SK-N-SH (cell line): ENCODE results near the gene RAD51B. TPM values are rescaled to one million over a fixed set of nuclear protein-coding genes. Genes with fewer than 3 reads are reported as not detected.

Experiments used
- CTCF ChIA-PET: fragments of 300-600, 350-600 bp; formaldehyde crosslinking; extraction: SDS; loops from one replicate; lab custom pipeline; 2021; lab: Yijun Ruan, JAX
- POLR2A ChIA-PET: fragments of 350-600 bp; sonication (Branson Sonifier 250); formaldehyde crosslinking; extraction: SDS; loops from one replicate; lab custom pipeline; 2020; ENCODE audit warnings: antibody characterized with exemption, inconsistent platforms; lab: Yijun Ruan, JAX
- DNase-seq: peaks from one replicate; pipeline ENCODE4 v3.0.0; 2012
- H2AFZ ChIP-seq: fragments of 200-600 bp; sonication (generic); 2 replicates; pipeline ENCODE4 v1.8.1; 2016; ENCODE audit warnings: antibody characterized with exemption, mild to moderate bottlenecking, low read depth
- H3F3A ChIP-seq: fragments of 200-600 bp; sonication (generic); replicated peaks from 2 replicates; pipeline ENCODE3; 2016; ENCODE audit warnings: antibody characterized with exemption, mild to moderate bottlenecking; ENCODE audit not compliant: insufficient read depth
- H3K27ac ChIP-seq, 2 experiments: fragments of 200-500 bp in 1 of 2; fragments of 200-600 bp in 1 of 2; sonication (Bioruptor generic) in 1 of 2; sonication (generic), shearing (Covaris generic) in 1 of 2; 2 replicates each; pipeline versions ENCODE4 v1.5.1 to v1.6.1; 2014 to 2016; ENCODE audit warnings: low read depth in 2 of 2, inconsistent platforms in 1 of 2, low read length in 1 of 2, mild to moderate bottlenecking in 1 of 2, mixed read lengths in 1 of 2
- H3K27me3 ChIP-seq: fragments of 200-600 bp; sonication (generic), shearing (Covaris generic); 2 replicates; pipeline ENCODE4 v1.6.1; 2016; ENCODE audit warnings: mixed run types; ENCODE audit not compliant: insufficient read depth
- H3K36me3 ChIP-seq, 2 experiments: fragments of 200-500 bp in 1 of 2; fragments of 200-600 bp in 1 of 2; sonication (Bioruptor generic) in 1 of 2; sonication (generic) in 1 of 2; replicated peaks in 1 of 2; 2 replicates each; pipeline versions ENCODE3 to v1.5.1; 2014 to 2016; ENCODE audit warnings: low read length in 1 of 2, mild to moderate bottlenecking in 1 of 2; ENCODE audit not compliant: insufficient read depth in 2 of 2, control insufficient read depth in 1 of 2
- H3K4me1 ChIP-seq, 2 experiments: fragments of 200-500 bp in 1 of 2; fragments of 200-600 bp in 1 of 2; sonication (Bioruptor generic) in 1 of 2; sonication (generic), shearing (Covaris generic) in 1 of 2; 2 replicates each; pipeline versions ENCODE4 v1.5.1 to v1.6.1; 2014 to 2016; ENCODE audit warnings: low read depth in 1 of 2, low read length in 1 of 2, mixed run types in 1 of 2; ENCODE audit not compliant: insufficient read depth in 2 of 2, control insufficient read depth in 1 of 2
- H3K4me2 ChIP-seq: fragments of 200-600 bp; sonication (generic), shearing (Covaris generic); 2 replicates; pipeline ENCODE4 v1.6.1; 2017; ENCODE audit warnings: mixed run types
- H3K4me3 ChIP-seq, 2 experiments: fragments of 200-500 bp in 1 of 2; fragments of 200-600 bp in 1 of 2; sonication (Bioruptor generic) in 1 of 2; sonication (generic), shearing (Covaris generic) in 1 of 2; 2 replicates each; pipeline versions ENCODE4 v1.5.1 to v1.8.1; 2014 to 2016; ENCODE audit warnings: low read depth in 2 of 2, inconsistent platforms in 1 of 2, low read length in 1 of 2, mild to moderate bottlenecking in 1 of 2, mixed read lengths in 1 of 2, moderate library complexity in 1 of 2
- H3K79me2 ChIP-seq: fragments of 200-600 bp; sonication (generic); 2 replicates; pipeline ENCODE4 v1.8.1; 2017; ENCODE audit warnings: mild to moderate bottlenecking; ENCODE audit not compliant: insufficient read depth
- H3K9ac ChIP-seq: fragments of 200-600 bp; sonication (generic); 2 replicates; pipeline ENCODE4 v1.6.1; 2017; ENCODE audit warnings: mixed run types
- H3K9me2 ChIP-seq: fragments of 200-600 bp; sonication (generic); 2 replicates; pipeline ENCODE4 v1.6.1; 2017; ENCODE audit warnings: mixed run types
- H3K9me3 ChIP-seq: fragments of 200-600 bp; sonication (generic); 2 replicates; pipeline ENCODE4 v1.6.1; 2017; ENCODE audit warnings: mixed run types, mild to moderate bottlenecking, moderate library complexity
- H4K20me1 ChIP-seq: fragments of 200-600 bp; sonication (generic); 2 replicates; pipeline ENCODE4 v1.6.1; 2017; ENCODE audit warnings: mild to moderate bottlenecking, mixed run types; ENCODE audit not compliant: insufficient read depth
- CHD2 ChIP-seq: fragments of 150-350 bp; IDR thresholded peaks from 2 replicates; pipeline ENCODE4 v1.6.1; 2018; ENCODE audit warnings: low read length; ENCODE audit not compliant: partially characterized antibody
- ELF1 ChIP-seq: IDR thresholded peaks from 2 replicates; pipeline ENCODE4 v1.4.0; 2012
- FOXJ3 ChIP-seq: sonication (generic); formaldehyde crosslinking; IDR thresholded peaks from 2 replicates; pipeline ENCODE4 v1.5.1; 2020; ENCODE audit warnings: mild to moderate bottlenecking, missing genetic modification reagents
- GATA2 ChIP-seq: sonication (generic); formaldehyde crosslinking; IDR thresholded peaks from 2 replicates; pipeline ENCODE4 v1.5.0; 2020; ENCODE audit warnings: mild to moderate bottlenecking, missing genetic modification reagents
- MEF2A ChIP-seq: IDR thresholded peaks from 2 replicates; pipeline ENCODE4 v1.4.0; 2012; ENCODE audit warnings: low read depth, borderline replicate concordance
- MXI1 ChIP-seq: IDR thresholded peaks from 2 replicates; pipeline ENCODE4 v1.6.1; 2012; ENCODE audit warnings: mild to moderate bottlenecking, low read depth, low read length, improper control_type of control experiment
- NFIC ChIP-seq: IDR thresholded peaks from 2 replicates; pipeline ENCODE4 v1.4.0; 2012; ENCODE audit warnings: borderline replicate concordance
- POLR2AphosphoS5 ChIP-seq: IDR thresholded peaks from 2 replicates; pipeline ENCODE4 v1.6.1; 2012; ENCODE audit warnings: low read depth, low read length
- RAD21 ChIP-seq: IDR thresholded peaks from 2 replicates; pipeline ENCODE4 v1.6.1; 2012; ENCODE audit warnings: mild to moderate bottlenecking, low read length
- RXRA ChIP-seq: IDR thresholded peaks from 2 replicates; pipeline ENCODE4 v1.4.0; 2012; ENCODE audit warnings: low read depth, mild to moderate bottlenecking, borderline replicate concordance
- TCF12 ChIP-seq: IDR thresholded peaks from 2 replicates; pipeline ENCODE4 v1.4.0; 2012
- WGBS: methylation state at CpG from one replicate; pipeline ENCODE4 v1.1.6; 2017; ENCODE audit warnings: low lambda C conversion rate; 5-methylcytosine and 5-hydroxymethylcytosine counted together
- polyA plus RNA-seq, 3 experiments: library from polyadenylated mRNA; depleted of rRNA; stranded (reverse); fragments of >200 nt; gene quantifications; 2 replicates each; pipeline ENCODE4 v1.2.3, GENCODE V29; 2012
- TF ChIP-seq, protein P1 (sequence below): IDR thresholded peaks from 2 replicates; pipeline ENCODE4 v1.4.0; 2012; ENCODE audit warnings: low read depth, borderline replicate concordance
- TF ChIP-seq, protein P2 (sequence below): IDR thresholded peaks from 2 replicates; pipeline ENCODE4; 2012
- TF ChIP-seq, protein P3 (sequence below): IDR thresholded peaks from 2 replicates; pipeline ENCODE4 v1.6.1; 2012; ENCODE audit warnings: mild to moderate bottlenecking, low read depth, low read length, moderate library complexity
- TF ChIP-seq, protein P4 (sequence below): fragments of 150-350 bp; IDR thresholded peaks from 2 replicates; pipeline ENCODE4 v1.6.1; 2016; ENCODE audit warnings: mild to moderate bottlenecking, low read depth, low read length

RAD51B gene
- polyA plus RNA-seq, 1 of the 3 experiments (the other 2 are of a cell fraction) = 6.0 TPM

DNA sequence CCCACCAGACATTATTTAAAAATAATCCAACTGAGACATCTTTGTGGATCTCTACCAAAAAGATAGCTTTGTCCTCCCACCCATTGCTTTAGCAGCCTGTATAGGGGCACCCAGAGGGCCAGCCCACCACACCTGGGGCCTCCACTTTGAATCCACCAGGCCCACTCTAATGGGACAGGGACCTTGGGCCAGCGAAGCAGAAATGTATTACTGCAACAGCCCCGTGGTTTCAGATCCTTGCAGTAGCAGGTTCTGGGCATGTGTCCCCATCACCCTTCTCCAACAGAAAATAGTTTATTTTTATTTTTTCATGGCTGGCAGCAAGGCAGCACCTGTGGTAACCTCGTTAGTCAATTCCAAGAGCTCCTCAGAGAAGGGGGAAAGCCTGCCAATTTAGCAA, 754.9 kb downstream of the RAD51B start:
- H3K27ac ChIP-seq = peak overlapping the region; percentile 31 to 73; a peak in 3 of 4 replicates
- H3K27me3 ChIP-seq = no peaks in the 10 kb centered on the region
- no peaks in the 10 kb centered on the region for H4K20me1 ChIP-seq
- H3K79me2 ChIP-seq = no peaks in the 10 kb centered on the region
- no peak overlapping the region for H3K4me3 ChIP-seq
- no peak overlapping the region for H2AFZ ChIP-seq
- WGBS = 94% methylated on average over 3 of the region's 3 CpGs
- H3F3A ChIP-seq = peaks cover 15% of the 10 kb centered on the region
- H3K9me3 ChIP-seq = no peaks in the 10 kb centered on the region
- no peak overlapping the region for H3K9ac ChIP-seq
- H3K4me1 ChIP-seq = peaks cover 0 to 38% of the 10 kb centered on the region in 2 experiments; a peak in 3 of 4 replicates
- DNase-seq = no peak
- 0 out of 2 replicates have a peak overlapping the region, but pooled peaks have one; percentile 26 for H3K4me2 ChIP-seq
- TF ChIP-seq GATA2 (no peak), ELF1 (no peak), RAD21 (no peak), POLR2AphosphoS5 (no peak)
- TF ChIP-seq, protein P1, sequence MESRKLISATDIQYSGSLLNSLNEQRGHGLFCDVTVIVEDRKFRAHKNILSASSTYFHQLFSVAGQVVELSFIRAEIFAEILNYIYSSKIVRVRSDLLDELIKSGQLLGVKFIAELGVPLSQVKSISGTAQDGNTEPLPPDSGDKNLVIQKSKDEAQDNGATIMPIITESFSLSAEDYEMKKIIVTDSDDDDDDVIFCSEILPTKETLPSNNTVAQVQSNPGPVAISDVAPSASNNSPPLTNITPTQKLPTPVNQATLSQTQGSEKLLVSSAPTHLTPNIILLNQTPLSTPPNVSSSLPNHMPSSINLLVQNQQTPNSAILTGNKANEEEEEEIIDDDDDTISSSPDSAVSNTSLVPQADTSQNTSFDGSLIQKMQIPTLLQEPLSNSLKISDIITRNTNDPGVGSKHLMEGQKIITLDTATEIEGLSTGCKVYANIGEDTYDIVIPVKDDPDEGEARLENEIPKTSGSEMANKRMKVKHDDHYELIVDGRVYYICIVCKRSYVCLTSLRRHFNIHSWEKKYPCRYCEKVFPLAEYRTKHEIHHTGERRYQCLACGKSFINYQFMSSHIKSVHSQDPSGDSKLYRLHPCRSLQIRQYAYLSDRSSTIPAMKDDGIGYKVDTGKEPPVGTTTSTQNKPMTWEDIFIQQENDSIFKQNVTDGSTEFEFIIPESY = no peak
- H3K9me2 ChIP-seq = no peaks in the 10 kb centered on the region
- ChIA-PET CTCF (interaction anchor here (0.6 to 1.7 kb wide), 3 partner anchors 10 to 214 kb away, joined by 3 to 4 read pairs (median 3); no protein-coding TSS in a partner anchor), POLR2A (no interaction called here)
- H3K36me3 ChIP-seq = no peaks in the 10 kb centered on the region

DNA sequence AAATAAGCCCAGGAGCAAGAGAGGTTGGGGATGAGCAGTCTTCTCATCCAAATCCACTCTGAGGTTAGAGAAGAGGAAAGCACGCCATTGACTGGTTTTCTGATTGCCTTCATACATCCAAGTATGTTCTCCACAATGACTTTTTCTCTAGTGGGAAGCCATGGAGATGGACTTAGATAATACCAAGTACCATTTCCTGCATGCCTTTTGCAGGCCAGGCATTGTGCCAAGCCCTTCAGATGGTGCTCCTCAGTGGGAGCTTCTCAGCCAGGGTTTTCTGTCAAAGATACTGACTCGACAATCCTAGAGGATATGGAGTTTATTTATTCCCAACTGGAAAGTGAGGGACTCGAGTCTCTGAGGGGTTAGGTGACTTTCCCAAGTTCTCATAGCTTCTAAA, 755.3 kb downstream of the RAD51B start:
- Histone ChIP-seq H3K9ac (no peak overlapping the region), H3K9me2 (no peaks in the 10 kb centered on the region), H3K4me3 (no peak overlapping the region), H3K4me1 (peaks cover 0 to 38% of the 10 kb centered on the region in 2 experiments; a peak in 3 of 4 replicates), H3K9me3 (no peaks in the 10 kb centered on the region), H3K27me3 (no peaks in the 10 kb centered on the region), H3F3A (peaks cover 15% of the 10 kb centered on the region), H4K20me1 (no peaks in the 10 kb centered on the region), H2AFZ (no peak overlapping the region), H3K36me3 (no peaks in the 10 kb centered on the region), H3K4me2 (peak overlapping the region; percentile 26; the same call in 1 of the 2 replicates), H3K79me2 (no peaks in the 10 kb centered on the region), H3K27ac (peak overlapping the region; percentile 34 to 73; a peak in 3 of 4 replicates)
- ChIA-PET CTCF (interaction anchor here (0.6 to 1.0 kb wide), 3 partner anchors 21 to 213 kb away, joined by 3 read pairs; no protein-coding TSS in a partner anchor), POLR2A (no interaction called here)
- WGBS = 100% methylated on average over 2 of the region's 3 CpGs
- no peak for TF ChIP-seq MEF2A
- peak; percentile 82 for TF ChIP-seq NFIC
- TF ChIP-seq TCF12 = peak; percentile 57
- DNase-seq = no peak

DNA sequence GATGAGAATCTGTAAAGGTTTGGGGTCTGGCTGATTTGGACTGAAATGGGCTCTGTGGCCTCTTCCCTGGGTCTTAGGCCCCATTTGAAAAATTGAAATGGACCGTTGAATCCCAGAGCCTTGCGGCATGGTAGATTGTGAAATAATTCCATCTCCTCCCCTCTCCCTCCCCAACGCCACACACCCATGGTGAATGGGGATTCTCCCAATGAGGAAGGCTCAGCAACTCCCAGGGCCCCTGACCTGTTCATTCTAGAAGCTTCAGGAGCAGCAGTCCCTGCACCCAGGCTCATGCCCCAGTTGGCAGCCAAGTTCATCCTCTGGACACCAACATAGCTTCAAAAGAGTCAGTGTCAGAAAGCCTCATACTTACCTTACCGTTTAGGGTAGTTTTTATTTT, 755.8 kb downstream of the RAD51B start:
- peak overlapping the region; percentile 34 to 73; a peak in 3 of 4 replicates for H3K27ac ChIP-seq
- H3K79me2 ChIP-seq = no peaks in the 10 kb centered on the region
- H3K4me2 ChIP-seq = peak overlapping the region; percentile 26; the same call in 1 of the 2 replicates
- ChIA-PET POLR2A (no interaction called here), CTCF (interaction anchor here (0.7 kb wide), 1 partner anchor 45 kb away, joined by 3 read pairs; no protein-coding TSS in a partner anchor)
- no peaks in the 10 kb centered on the region for H3K36me3 ChIP-seq
- 75% methylated on average over 4 of the region's 4 CpGs for WGBS
- H3K9me3 ChIP-seq = no peaks in the 10 kb centered on the region
- no peak overlapping the region for H3K9ac ChIP-seq
- no peak for DNase-seq
- H3K27me3 ChIP-seq = no peaks in the 10 kb centered on the region
- no peak overlapping the region for H2AFZ ChIP-seq
- no peaks in the 10 kb centered on the region for H3K9me2 ChIP-seq
- H3K4me3 ChIP-seq = no peak overlapping the region
- peaks cover 15% of the 10 kb centered on the region for H3F3A ChIP-seq
- H4K20me1 ChIP-seq = no peaks in the 10 kb centered on the region
- H3K4me1 ChIP-seq = peaks cover 0 to 38% of the 10 kb centered on the region in 2 experiments; a peak in 3 of 4 replicates
- TF ChIP-seq CHD2 (no peak), FOXJ3 (no peak), RXRA (no peak), ELF1 (no peak), MXI1 (no peak)
- TF ChIP-seq, protein P2, sequence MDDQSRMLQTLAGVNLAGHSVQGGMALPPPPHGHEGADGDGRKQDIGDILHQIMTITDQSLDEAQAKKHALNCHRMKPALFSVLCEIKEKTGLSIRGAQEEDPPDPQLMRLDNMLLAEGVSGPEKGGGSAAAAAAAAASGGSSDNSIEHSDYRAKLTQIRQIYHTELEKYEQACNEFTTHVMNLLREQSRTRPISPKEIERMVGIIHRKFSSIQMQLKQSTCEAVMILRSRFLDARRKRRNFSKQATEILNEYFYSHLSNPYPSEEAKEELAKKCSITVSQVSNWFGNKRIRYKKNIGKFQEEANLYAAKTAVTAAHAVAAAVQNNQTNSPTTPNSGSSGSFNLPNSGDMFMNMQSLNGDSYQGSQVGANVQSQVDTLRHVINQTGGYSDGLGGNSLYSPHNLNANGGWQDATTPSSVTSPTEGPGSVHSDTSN = no peak
- TF ChIP-seq, protein P3, sequence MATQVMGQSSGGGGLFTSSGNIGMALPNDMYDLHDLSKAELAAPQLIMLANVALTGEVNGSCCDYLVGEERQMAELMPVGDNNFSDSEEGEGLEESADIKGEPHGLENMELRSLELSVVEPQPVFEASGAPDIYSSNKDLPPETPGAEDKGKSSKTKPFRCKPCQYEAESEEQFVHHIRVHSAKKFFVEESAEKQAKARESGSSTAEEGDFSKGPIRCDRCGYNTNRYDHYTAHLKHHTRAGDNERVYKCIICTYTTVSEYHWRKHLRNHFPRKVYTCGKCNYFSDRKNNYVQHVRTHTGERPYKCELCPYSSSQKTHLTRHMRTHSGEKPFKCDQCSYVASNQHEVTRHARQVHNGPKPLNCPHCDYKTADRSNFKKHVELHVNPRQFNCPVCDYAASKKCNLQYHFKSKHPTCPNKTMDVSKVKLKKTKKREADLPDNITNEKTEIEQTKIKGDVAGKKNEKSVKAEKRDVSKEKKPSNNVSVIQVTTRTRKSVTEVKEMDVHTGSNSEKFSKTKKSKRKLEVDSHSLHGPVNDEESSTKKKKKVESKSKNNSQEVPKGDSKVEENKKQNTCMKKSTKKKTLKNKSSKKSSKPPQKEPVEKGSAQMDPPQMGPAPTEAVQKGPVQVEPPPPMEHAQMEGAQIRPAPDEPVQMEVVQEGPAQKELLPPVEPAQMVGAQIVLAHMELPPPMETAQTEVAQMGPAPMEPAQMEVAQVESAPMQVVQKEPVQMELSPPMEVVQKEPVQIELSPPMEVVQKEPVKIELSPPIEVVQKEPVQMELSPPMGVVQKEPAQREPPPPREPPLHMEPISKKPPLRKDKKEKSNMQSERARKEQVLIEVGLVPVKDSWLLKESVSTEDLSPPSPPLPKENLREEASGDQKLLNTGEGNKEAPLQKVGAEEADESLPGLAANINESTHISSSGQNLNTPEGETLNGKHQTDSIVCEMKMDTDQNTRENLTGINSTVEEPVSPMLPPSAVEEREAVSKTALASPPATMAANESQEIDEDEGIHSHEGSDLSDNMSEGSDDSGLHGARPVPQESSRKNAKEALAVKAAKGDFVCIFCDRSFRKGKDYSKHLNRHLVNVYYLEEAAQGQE = no peak
- TF ChIP-seq, protein P4, sequence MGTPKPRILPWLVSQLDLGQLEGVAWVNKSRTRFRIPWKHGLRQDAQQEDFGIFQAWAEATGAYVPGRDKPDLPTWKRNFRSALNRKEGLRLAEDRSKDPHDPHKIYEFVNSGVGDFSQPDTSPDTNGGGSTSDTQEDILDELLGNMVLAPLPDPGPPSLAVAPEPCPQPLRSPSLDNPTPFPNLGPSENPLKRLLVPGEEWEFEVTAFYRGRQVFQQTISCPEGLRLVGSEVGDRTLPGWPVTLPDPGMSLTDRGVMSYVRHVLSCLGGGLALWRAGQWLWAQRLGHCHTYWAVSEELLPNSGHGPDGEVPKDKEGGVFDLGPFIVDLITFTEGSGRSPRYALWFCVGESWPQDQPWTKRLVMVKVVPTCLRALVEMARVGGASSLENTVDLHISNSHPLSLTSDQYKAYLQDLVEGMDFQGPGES = no peak
